Ovary (tissue), 3 donors: ENCODE measurements around the gene BMAL2.

Experiments used
- CTCF ChIP-seq, 3 donors: fragments of 450-650 bp in 2 of 3; fragments of 200-600 bp in 1 of 3; IDR thresholded peaks; one replicate each; pipeline versions ENCODE4 v1.5.1 to v1.8.0; 2016 to 2022; ENCODE audit warnings: antibody characterized with exemption in 3 of 3, mild to moderate bottlenecking in 1 of 3
- EP300 ChIP-seq: sonication (generic); formaldehyde crosslinking; IDR thresholded peaks from one replicate; pipeline ENCODE4 v1.6.1; 2017; ENCODE audit warnings: antibody characterized with exemption
- POLR2A ChIP-seq: fragments of 450-650 bp; IDR thresholded peaks from one replicate; pipeline ENCODE4 v1.6.1; 2017; ENCODE audit warnings: antibody characterized with exemption, mild to moderate bottlenecking, moderate library complexity
- donor health status: DM: no; HTN: no; CAD: no.

DNA sequence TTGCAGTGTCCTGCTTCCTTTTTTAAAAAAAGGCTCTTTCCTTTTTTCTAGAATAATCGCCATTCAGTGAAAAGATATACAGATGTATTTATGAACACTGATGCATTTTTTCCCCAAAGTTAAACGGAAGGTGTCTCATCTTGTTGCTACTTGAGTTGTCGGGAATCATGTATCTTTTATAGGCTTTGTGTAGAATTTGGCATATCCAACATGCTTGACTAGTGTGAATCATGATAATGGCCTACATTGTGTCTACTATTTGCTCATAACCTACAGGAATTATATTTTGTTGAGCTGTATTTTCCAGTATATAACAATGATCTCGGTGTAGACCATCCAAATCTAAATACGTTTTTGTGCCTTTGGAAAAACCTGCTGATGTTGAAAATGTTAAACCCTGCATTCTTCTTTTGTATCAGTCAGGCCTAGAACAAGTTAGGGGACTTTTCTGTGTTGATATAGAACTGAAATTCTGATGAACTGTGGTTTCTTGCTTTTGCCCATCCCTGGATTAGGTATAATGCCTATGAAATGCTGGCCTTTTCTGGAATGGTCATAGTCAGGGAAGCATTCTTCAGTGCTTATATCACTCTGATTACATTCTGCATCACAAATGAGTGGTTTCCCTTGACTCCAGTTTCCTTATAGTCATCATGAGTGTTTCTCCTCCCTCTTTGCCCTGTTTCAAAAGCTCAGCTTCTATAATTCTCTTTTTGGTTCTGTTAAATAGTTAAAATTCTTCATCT lies 10.8 kb downstream of the BMAL2 start:
- no peak for TF ChIP-seq CTCF (IDR thresholded peaks at IDR 0.05)
- no peak for TF ChIP-seq POLR2A
- no peak for TF ChIP-seq EP300
